Mammary epithelial cell (primary cell): ENCODE data around the gene ST3GAL4.
"Not testable (repeated sequence)": the region's sequence is repeated elsewhere in the genome, so short reads cannot be mapped to it uniquely, and the experiment has no call there.

Source experiments
- CTCF ChIP-seq, 2 donors: IDR thresholded peaks in 1 of 2; conservative IDR thresholded peaks in 1 of 2; 2 replicates each; pipeline ENCODE4 v1.5.1; 2011 to 2012; ENCODE audit warnings: inconsistent platforms in 2 of 2, low read length in 2 of 2, mild to moderate bottlenecking in 2 of 2, control low read depth in 1 of 2, low read depth in 1 of 2; ENCODE audit not compliant: insufficient read depth in 1 of 2; ENCODE audit errors: extremely low read depth in 1 of 2
- EZH2 ChIP-seq: IDR thresholded peaks from 2 replicates; pipeline ENCODE4 v1.6.1; 2012; ENCODE audit warnings: low read length, inconsistent platforms, borderline replicate concordance

- TF ChIP-seq CTCF (conservative IDR thresholded peaks at IDR 0.05 in 1 of 2, IDR thresholded peaks at IDR 0.05 in 1 of 2; ENCODE audit: extremely low read depth in 1 of 2, insufficient read depth in 1 of 2, low read depth in 1 of 2, low read length in 2 of 2); EZH2: not testable (repeated sequence)
These were observed 46.7 kb upstream of the ST3GAL4 start for GRCh38 chr11:126308771-126309170.
